ENCODE results near the gene MBNL2. TPM values are rescaled to one million over a fixed set of nuclear protein-coding genes. Genes with fewer than 3 reads are reported as not detected.

The MBNL2 gene
- total RNA-seq, 1 experiment from 2014 or later, result 49.4 TPM

- DNase-seq (ENCODE audit: low read depth), result peak; percentile 15
Measured at GRCh38 chr13:97211300-97211699, 10.8 kb upstream of the MBNL2 start.

DNA sequence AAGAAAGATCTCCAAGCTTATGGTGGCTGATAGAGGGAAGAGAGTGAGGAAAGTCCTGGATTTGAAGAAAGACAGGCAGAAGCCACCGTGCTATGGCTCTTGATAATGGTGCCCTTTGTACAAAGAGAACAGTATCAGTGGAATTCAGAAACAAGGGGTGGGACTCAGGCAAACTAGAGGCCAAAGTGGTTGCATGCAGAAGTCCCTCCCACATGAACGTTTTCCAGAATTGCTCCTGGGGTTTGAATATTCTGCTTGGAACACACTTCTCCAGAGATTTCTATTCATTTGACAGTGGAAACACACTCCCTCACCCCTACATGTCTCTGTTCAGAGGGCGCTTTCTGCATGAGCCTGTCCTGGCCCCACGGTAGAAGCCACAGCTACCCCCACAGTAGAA is 10.1 kb upstream of the MBNL2 start:
- peak; percentile 30 for DNase-seq (ENCODE audit: low read depth)

DNA sequence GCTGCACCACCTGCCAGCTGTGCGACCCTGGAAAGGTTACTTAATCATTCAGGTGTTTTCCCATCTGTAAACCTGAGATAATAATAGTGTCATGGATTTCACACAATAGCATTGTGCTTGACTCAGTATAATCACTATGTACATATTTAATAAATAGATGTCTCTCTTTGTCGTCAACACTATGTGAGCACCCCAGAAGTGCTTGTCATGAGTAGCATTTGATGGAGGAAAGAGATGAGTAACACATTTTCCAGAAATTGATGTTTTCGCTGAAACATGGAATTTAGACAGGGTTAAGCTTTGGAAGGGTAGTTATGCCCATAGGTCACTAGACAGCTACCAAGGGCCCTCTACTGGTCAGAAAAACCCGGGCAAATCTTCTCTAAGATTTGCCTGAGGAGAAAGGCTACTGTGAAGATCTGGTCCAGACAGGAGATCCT is 9.5 kb upstream of the MBNL2 start:
- peak; percentile 46 for DNase-seq (ENCODE audit: low read depth)

- no peak for DNase-seq (ENCODE audit: low read depth)
Measured at GRCh38 chr13:97214921-97215320, 7.2 kb upstream of the MBNL2 start.

DNA sequence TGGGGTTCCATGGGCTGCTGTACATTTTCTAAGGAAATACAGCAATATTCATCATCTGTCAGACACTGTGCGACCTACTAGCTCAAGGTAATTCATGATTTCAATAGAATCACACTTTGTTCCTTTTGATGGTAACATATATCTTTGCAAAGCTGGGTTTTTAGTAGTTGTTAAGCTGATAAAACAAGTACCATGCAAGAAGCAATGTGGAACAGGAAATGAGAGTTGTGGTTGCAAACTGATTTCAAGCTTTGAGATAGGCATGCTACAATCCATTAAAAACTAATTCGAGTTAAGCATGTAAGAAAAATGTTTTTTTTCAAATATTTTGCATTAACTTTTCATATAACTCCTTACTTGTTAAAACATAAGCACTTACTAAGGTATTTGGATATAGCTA is 6.8 kb upstream of the MBNL2 start:
- DNase-seq (ENCODE audit: low read depth), result no peak

DNA sequence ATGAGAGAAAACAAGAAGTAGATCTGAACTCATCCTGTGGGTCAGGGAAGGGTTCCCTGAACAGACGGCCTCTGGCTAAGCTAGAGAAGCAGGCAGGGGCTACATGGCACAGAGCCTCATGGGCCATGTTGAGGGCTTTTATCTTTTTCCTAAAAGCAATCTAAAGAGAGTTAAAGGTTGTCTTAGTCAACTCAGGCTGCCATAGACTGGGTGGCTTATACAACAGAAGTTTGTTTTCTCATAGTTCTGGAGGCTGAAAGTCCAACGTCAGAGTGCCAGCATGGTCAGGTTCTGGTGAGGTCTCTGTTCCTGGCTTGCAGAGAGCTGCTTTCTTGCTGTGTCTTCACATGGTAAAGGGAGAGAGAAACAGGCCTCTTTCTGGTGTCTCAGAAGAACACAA is 2.9 kb upstream of the MBNL2 start:
- no peak for DNase-seq (ENCODE audit: low read depth)

- no peak for DNase-seq (ENCODE audit: low read depth)
Measured at GRCh38 chr13:97220151-97220900, 1.8 kb upstream of the MBNL2 start.

DNA sequence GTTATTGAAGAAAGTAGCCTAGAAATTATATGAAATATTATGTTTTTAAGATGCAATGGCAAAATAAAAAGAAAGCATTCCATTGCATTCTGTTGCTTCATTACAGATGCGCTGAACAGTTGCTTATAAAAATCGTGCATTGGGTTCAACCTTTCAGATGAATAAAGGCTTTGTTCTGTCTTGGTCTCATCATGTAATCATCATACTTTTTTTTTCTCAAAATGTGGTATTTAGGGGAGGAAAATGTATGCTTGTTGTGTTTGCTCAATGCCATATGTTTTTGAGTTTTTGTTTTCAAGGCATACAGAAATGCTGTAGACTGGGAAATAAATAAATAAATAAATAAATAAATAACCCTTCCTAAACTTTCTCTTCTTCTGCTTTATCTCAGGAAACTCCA is 1.1 kb upstream of the MBNL2 start:
- no peak for DNase-seq (ENCODE audit: low read depth)

GRCh38 chr13:97221466-97221865 is 667 bp upstream of the MBNL2 start:
- DNase-seq (ENCODE audit: low read depth), result no peak

DNA sequence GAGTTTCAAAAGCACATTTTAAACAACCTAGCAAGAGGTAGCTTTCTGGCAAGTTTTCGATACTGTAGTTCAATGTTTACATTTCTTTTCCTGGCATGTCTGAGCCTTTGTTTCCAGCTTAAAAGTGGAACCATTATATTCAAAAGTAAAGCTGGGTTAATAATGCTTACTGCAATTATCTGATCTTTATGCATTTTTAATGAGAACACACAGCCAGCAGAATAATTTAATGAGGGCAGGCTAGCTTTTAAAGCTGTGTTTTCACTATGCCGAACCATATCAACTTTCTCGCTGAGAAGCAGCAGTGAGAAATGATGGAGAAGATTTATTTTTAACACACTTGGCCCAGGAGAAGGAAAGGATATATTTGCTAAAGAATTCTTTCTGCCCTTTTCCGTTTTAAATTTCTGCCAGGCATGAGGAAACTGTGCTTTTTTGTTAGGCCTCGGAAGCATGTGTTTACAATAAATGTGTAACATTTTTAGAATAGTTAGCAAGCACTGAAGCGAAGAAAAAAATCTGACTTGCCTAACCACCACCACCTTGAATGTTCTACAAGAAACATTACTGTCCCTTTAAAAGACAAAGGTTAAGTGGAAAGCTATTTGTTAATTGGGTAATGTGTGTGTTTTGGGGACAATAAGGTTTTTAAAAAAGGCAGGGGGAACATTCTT is 1.0 kb downstream of the MBNL2 start:
- no peak for DNase-seq (ENCODE audit: low read depth)

DNA sequence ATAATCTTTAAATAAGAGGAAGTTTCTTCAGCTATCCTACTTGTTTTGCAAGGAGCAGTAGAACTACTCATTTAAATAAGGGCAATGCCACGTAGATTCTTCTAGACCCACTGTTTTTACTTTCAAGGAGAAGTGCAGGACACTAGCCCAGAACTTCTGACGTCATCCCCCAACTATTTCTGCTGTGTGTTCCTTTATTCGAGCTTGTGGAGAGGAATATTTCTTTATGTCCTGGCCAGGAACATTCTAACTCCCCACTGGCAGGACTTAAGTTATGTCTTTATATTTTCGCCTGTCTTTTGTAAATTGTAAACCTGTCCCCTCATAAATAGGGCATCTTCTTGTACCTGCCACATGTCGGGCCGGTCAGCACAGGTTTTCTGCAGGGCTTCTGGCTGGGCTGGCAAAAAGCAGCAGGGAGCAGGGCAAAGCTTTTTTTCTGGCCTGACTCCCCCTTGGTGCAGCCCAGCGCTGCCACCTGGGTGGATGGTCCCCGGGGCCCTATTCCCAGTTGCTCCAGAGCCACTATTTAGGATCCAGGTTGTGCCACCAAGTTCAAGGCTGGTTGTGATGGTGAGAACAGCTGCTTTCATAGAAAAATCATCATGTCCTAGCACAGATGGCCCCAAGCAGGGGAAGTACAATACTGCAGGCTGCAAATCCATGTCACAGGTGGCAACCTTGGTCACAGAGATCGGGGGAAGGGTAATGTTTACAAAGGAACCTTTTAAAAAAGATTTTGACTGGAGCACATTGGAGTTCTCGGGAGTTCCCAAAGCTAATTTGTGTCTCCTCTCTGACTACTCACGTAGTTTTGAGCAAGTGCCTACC is 1.8 kb downstream of the MBNL2 start:
- peak; percentile 80 for DNase-seq (ENCODE audit: low read depth)

- peak; percentile 29 for DNase-seq (ENCODE audit: low read depth)
Measured at GRCh38 chr13:97224544-97225300, 2.6 kb downstream of the MBNL2 start.

GRCh38 chr13:97225533-97225932 is 3.4 kb downstream of the MBNL2 start:
- no peak for DNase-seq (ENCODE audit: low read depth)

GRCh38 chr13:97226013-97226412 is 3.9 kb downstream of the MBNL2 start:
- DNase-seq (ENCODE audit: low read depth), result no peak

GRCh38 chr13:97226788-97227627 is 4.9 kb downstream of the MBNL2 start:
- DNase-seq (ENCODE audit: low read depth), result no peak

DNA sequence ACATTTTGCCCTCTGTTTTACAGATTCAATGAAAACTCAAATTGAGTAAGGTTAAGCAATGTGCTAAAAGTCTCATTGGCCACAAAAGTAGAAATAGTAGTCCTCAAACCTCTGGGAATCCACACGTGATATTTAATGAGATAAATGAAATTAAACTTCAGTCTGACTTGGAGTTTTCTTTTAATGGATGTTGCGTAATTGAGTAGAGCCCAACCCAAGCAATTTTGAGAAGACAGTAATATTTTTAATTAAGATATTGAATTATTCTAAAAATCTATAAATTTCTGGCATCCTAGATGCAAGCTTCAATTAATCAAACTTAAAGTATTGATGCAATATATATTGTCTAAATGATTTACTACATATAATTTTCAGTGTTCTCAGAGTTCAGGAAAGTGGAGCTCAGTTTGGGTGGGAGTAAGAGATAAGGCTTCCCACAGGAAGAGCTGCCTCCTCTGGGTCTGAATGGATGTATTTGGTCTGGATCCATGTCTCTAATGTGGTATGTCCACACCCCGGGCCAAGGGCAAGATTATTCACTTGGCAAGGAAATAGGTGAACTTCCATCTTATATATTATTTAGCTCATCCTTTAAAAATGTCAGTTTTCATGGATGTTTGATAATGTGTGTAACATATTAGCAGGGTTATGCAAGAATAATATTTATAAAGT is 6.9 kb downstream of the MBNL2 start:
- DNase-seq (ENCODE audit: low read depth), result peak; percentile 39

GRCh38 chr13:97229699-97230098 is 7.6 kb downstream of the MBNL2 start:
- DNase-seq (ENCODE audit: low read depth), result no peak

DNA sequence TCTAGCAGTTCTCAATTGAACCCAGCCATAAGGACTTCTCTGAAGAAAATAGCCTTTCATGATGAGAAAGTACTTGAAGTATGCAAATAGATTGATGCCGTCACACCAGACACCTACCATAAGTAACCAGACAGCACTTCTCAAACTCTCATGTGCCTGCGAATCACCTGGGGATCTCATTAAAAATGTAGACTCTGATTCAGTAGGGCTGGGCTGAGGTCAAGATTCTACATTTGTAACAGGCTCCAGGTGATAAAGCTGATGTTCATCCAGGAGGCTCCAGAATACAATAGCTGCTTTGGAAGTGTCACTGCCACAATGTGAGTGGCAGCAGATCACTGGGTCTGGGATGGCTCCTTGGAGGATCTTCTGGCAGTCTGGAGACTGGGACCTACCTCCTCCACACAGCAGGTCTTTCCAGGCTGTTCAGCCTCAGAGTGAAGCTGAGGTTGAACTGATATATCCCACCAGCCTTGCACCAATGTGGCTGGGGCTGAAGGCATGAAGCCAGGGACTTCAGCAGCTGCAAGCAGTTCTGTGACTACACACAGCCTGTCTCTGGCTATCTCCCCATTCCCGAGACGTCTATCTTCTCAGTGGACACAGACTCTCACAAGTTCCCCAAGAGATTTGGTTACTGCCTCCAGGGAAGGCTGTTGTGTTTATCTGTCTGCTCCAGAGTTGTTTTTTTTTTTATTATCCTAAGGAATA is 9.1 kb downstream of the MBNL2 start:
- no peak for DNase-seq (ENCODE audit: low read depth)

DNA sequence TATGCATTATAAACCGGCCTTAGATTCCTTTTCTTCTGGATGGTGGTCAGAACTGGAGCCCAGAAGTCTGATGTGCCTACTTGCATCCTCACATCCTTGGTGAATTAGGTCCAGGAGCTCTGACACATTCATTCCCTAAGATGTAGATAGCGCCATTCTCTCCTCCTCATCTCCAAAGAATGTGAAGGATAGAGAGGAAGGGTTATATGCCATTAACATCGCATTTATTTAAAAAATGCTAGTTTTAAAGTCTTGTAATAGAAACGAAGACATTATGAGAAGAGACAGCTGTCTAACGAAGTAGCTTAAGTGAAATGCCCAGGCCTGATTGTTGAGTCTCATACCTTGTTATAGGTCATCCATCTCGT is 9.7 kb downstream of the MBNL2 start:
- DNase-seq (ENCODE audit: low read depth), result no peak

DNA sequence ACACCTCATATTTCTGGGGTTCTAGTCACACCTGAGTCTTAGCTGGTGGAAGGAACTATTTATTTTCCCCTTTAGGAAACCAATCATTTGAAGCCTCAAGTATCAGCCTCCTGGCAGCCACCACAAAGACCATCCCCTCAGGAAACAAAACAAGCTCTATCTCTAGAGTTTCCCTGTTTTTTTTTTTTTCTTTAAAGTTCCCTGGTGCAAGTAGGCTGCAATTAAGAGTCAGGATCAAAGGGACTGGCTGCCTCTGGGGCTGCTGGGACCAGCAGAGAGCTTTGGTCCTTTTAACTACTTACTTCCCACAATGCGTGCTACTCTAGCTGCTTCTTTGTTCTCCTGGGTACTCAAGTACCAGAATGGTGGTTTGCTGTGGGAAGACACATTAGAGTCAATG is 11.4 kb downstream of the MBNL2 start:
- no peak for DNase-seq (ENCODE audit: low read depth)
